HepG2 (cell line): ENCODE data around the gene ATP5F1A. TPM values are rescaled to one million over a fixed set of nuclear protein-coding genes. Genes with fewer than 3 reads are reported as not detected.

Source experiments
- FIP1L1 ChIP-seq: fragments of 200-400 bp; formaldehyde crosslinking; IDR thresholded peaks from 2 replicates; pipeline ENCODE4 v1.6.1; 2018; ENCODE audit warnings: low read depth, mild to moderate bottlenecking, low read length, moderate library complexity, borderline replicate concordance; ENCODE audit not compliant: insufficient read depth
- JARID2 ChIP-seq: sonication (generic); formaldehyde crosslinking; IDR thresholded peaks from 2 replicates; pipeline ENCODE4 v1.8.1; 2023; ENCODE audit warnings: missing genetic modification reagents, inconsistent platforms; ENCODE audit not compliant: insufficient replicate concordance
- ONECUT2 ChIP-seq: sonication (generic); formaldehyde crosslinking; IDR thresholded peaks from 2 replicates; pipeline ENCODE4 v1.4.0; 2020; ENCODE audit warnings: missing genetic modification reagents
- THAP11 ChIP-seq: IDR thresholded peaks from 2 replicates; pipeline ENCODE4 v1.6.1; 2016; ENCODE audit warnings: missing biosample characterization, missing genetic modification reagents
- ZFYVE20 ChIP-seq: sonication (generic); formaldehyde crosslinking; IDR thresholded peaks from 2 replicates; pipeline ENCODE4 v1.8.0; 2023; ENCODE audit warnings: low read depth, mild to moderate bottlenecking, moderate library complexity, missing genetic modification reagents, borderline replicate concordance
- ZMYM4 ChIP-seq: sonication (generic); formaldehyde crosslinking; IDR thresholded peaks from 2 replicates; pipeline ENCODE4 v1.8.1; 2023; ENCODE audit warnings: mild to moderate bottlenecking, missing genetic modification reagents
- ZNF281 ChIP-seq: sonication (generic); formaldehyde crosslinking; IDR thresholded peaks from 2 replicates; pipeline ENCODE4 v1.4.0; 2020; ENCODE audit warnings: missing genetic modification reagents, borderline replicate concordance
- ZNF703 ChIP-seq: sonication (generic); formaldehyde crosslinking; IDR thresholded peaks from 2 replicates; pipeline ENCODE4 v1.5.1; 2020; ENCODE audit warnings: missing genetic modification reagents, mild to moderate bottlenecking, moderate library complexity, borderline replicate concordance
- ZNF75D ChIP-seq: sonication (generic); formaldehyde crosslinking; IDR thresholded peaks from 2 replicates; pipeline ENCODE4 v1.8.1; 2023; ENCODE audit warnings: missing genetic modification reagents, mild to moderate bottlenecking, borderline replicate concordance
- ZNF773 ChIP-seq: sonication (generic); formaldehyde crosslinking; IDR thresholded peaks from 2 replicates; pipeline ENCODE4 v1.4.0; 2020; ENCODE audit warnings: missing genetic modification reagents, borderline replicate concordance
- polyA plus RNA-seq, 8 experiments: library from polyadenylated mRNA; depleted of rRNA in 3 of 8; stranded (reverse) in 7 of 8; unstranded in 1 of 8; fragments of >200 nt; fragmentation: Illumina TruSeq in 4 of 8; extraction: Trizol in 4 of 8; gene quantifications; 2 replicates each; pipeline versions ENCODE4 v1.2.1 to v1.2.3, GENCODE V29; 2011 to 2016; ENCODE audit warnings: low read depth in 4 of 8, missing spikeins in 1 of 8, mixed read lengths in 1 of 8; ENCODE audit not compliant: insufficient read depth in 1 of 8
- total RNA-seq, 5 experiments: library from RNA; depleted of rRNA; stranded (reverse); fragments of >200 nt; fragmentation: Illumina TruSeq; extraction: Trizol; gene quantifications; 2 replicates each; pipeline ENCODE4 v1.2.3, GENCODE V29; 2016; ENCODE audit warnings: low read depth in 1 of 5
- TF ChIP-seq, protein P1 (sequence below): fragments of 450-650 bp; IDR thresholded peaks from 2 replicates; pipeline ENCODE4 v1.6.1; 2017; ENCODE audit warnings: mild to moderate bottlenecking
- TF ChIP-seq, protein P2 (sequence below): IDR thresholded peaks from 2 replicates; pipeline ENCODE4 v1.6.1; 2016; ENCODE audit warnings: low read depth, missing genetic modification reagents, missing compliant biosample characterization
- TF ChIP-seq, protein P3 (sequence below): sonication (generic); formaldehyde crosslinking; IDR thresholded peaks from 2 replicates; pipeline ENCODE4 v1.5.1; 2020; ENCODE audit warnings: mild to moderate bottlenecking, missing genetic modification reagents, moderate library complexity

The ATP5F1A gene
- total and polyA plus RNA-seq, 2 of the 13 experiments (the other 11 are each of a cell fraction or from before 2014, with no cell fraction given): 459 to 922 TPM

- TF ChIP-seq, protein P1, sequence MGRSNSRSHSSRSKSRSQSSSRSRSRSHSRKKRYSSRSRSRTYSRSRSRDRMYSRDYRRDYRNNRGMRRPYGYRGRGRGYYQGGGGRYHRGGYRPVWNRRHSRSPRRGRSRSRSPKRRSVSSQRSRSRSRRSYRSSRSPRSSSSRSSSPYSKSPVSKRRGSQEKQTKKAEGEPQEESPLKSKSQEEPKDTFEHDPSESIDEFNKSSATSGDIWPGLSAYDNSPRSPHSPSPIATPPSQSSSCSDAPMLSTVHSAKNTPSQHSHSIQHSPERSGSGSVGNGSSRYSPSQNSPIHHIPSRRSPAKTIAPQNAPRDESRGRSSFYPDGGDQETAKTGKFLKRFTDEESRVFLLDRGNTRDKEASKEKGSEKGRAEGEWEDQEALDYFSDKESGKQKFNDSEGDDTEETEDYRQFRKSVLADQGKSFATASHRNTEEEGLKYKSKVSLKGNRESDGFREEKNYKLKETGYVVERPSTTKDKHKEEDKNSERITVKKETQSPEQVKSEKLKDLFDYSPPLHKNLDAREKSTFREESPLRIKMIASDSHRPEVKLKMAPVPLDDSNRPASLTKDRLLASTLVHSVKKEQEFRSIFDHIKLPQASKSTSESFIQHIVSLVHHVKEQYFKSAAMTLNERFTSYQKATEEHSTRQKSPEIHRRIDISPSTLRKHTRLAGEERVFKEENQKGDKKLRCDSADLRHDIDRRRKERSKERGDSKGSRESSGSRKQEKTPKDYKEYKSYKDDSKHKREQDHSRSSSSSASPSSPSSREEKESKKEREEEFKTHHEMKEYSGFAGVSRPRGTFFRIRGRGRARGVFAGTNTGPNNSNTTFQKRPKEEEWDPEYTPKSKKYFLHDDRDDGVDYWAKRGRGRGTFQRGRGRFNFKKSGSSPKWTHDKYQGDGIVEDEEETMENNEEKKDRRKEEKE: no peak
- TF ChIP-seq JARID2: no peak
- TF ChIP-seq ZFYVE20 (CRISPR knock-in tag): 0 out of 2 replicates have a peak, but pooled peaks have one; percentile 7
- no peak for TF ChIP-seq ZNF75D (CRISPR knock-in tag)
- TF ChIP-seq ZNF703 (CRISPR knock-in tag): 0 out of 2 replicates have a peak, but pooled peaks have one; percentile 37
- no peak for TF ChIP-seq ONECUT2 (CRISPR knock-in tag)
- TF ChIP-seq, protein P2, sequence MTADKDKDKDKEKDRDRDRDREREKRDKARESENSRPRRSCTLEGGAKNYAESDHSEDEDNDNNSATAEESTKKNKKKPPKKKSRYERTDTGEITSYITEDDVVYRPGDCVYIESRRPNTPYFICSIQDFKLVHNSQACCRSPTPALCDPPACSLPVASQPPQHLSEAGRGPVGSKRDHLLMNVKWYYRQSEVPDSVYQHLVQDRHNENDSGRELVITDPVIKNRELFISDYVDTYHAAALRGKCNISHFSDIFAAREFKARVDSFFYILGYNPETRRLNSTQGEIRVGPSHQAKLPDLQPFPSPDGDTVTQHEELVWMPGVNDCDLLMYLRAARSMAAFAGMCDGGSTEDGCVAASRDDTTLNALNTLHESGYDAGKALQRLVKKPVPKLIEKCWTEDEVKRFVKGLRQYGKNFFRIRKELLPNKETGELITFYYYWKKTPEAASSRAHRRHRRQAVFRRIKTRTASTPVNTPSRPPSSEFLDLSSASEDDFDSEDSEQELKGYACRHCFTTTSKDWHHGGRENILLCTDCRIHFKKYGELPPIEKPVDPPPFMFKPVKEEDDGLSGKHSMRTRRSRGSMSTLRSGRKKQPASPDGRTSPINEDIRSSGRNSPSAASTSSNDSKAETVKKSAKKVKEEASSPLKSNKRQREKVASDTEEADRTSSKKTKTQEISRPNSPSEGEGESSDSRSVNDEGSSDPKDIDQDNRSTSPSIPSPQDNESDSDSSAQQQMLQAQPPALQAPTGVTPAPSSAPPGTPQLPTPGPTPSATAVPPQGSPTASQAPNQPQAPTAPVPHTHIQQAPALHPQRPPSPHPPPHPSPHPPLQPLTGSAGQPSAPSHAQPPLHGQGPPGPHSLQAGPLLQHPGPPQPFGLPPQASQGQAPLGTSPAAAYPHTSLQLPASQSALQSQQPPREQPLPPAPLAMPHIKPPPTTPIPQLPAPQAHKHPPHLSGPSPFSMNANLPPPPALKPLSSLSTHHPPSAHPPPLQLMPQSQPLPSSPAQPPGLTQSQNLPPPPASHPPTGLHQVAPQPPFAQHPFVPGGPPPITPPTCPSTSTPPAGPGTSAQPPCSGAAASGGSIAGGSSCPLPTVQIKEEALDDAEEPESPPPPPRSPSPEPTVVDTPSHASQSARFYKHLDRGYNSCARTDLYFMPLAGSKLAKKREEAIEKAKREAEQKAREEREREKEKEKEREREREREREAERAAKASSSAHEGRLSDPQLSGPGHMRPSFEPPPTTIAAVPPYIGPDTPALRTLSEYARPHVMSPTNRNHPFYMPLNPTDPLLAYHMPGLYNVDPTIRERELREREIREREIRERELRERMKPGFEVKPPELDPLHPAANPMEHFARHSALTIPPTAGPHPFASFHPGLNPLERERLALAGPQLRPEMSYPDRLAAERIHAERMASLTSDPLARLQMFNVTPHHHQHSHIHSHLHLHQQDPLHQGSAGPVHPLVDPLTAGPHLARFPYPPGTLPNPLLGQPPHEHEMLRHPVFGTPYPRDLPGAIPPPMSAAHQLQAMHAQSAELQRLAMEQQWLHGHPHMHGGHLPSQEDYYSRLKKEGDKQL (CRISPR knock-in tag): no peak
- TF ChIP-seq ZMYM4 (CRISPR knock-in tag): no peak
- TF ChIP-seq, protein P3, sequence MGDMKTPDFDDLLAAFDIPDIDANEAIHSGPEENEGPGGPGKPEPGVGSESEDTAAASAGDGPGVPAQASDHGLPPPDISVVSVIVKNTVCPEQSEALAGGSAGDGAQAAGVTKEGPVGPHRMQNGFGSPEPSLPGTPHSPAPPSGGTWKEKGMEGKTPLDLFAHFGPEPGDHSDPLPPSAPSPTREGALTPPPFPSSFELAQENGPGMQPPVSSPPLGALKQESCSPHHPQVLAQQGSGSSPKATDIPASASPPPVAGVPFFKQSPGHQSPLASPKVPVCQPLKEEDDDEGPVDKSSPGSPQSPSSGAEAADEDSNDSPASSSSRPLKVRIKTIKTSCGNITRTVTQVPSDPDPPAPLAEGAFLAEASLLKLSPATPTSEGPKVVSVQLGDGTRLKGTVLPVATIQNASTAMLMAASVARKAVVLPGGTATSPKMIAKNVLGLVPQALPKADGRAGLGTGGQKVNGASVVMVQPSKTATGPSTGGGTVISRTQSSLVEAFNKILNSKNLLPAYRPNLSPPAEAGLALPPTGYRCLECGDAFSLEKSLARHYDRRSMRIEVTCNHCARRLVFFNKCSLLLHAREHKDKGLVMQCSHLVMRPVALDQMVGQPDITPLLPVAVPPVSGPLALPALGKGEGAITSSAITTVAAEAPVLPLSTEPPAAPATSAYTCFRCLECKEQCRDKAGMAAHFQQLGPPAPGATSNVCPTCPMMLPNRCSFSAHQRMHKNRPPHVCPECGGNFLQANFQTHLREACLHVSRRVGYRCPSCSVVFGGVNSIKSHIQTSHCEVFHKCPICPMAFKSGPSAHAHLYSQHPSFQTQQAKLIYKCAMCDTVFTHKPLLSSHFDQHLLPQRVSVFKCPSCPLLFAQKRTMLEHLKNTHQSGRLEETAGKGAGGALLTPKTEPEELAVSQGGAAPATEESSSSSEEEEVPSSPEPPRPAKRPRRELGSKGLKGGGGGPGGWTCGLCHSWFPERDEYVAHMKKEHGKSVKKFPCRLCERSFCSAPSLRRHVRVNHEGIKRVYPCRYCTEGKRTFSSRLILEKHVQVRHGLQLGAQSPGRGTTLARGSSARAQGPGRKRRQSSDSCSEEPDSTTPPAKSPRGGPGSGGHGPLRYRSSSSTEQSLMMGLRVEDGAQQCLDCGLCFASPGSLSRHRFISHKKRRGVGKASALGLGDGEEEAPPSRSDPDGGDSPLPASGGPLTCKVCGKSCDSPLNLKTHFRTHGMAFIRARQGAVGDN (CRISPR knock-in tag): peak; percentile 6; the same call in 1 of the 2 replicates
- no peak for TF ChIP-seq FIP1L1
- no peak for TF ChIP-seq ZNF773 (CRISPR knock-in tag)
- TF ChIP-seq THAP11 (CRISPR knock-in tag): no peak
- TF ChIP-seq ZNF281 (CRISPR knock-in tag): no peak
Observed at GRCh38 chr18:46072376-46072867, 25.7 kb downstream of the ATP5F1A start (continued).
